Adipose tissue (tissue), 3 donors: ENCODE measurements around the gene MAGI2. TPM values are rescaled to one million over a fixed set of nuclear protein-coding genes. Genes with fewer than 3 reads are reported as not detected.
A peak's percentile ranks its signal among the peaks of the same experiment; 100 is the strongest.
"Not testable (repeated sequence)": the region's sequence is repeated elsewhere in the genome, so short reads cannot be mapped to it uniquely, and the experiment has no call there.

Experiments
- H3K27ac ChIP-seq: one replicate; pipeline ENCODE4 v1.5.1; 2013; ENCODE audit warnings: low read depth, low read length
- WGBS, 3 donors: extraction: QIAGEN DNeasy Blood & Tissue Kit; methylation state at CpG; one replicate each; pipeline ENCODE4 v1.1.7; 2013; 5-methylcytosine and 5-hydroxymethylcytosine counted together
- polyA plus RNA-seq, 3 donors: library from polyadenylated mRNA; stranded (reverse); fragments of 200-250 nt; gene quantifications; one replicate each; pipeline ENCODE4 v1.2.3, GENCODE V29; 2013
- donor health status: healthy with polysubstance abuse.
- donor health status: Bipolar disorder and iron deficiency.
- donor health status: healthy.

The MAGI2 gene
- polyA plus RNA-seq, 3 donors: 0.81 to 3.2 (median 2.2) TPM

GRCh38 chr7:79453266-79453557 is 255 bp downstream of the MAGI2 start:
- no peak overlapping the region for H3K27ac ChIP-seq
- 0 to 1% (median 0%) methylated on average over 5 to 6 of the region's 6 CpGs for WGBS, 3 donors

GRCh38 chr7:79452495-79453265 is 787 bp downstream of the MAGI2 start:
- H3K27ac ChIP-seq: peak overlapping the region; percentile 19
- 0 to 1% (median 1%) methylated on average over 36 to 37 of the region's 37 CpGs for WGBS, 3 donors

GRCh38 chr7:79452032-79452494 is 1.4 kb downstream of the MAGI2 start:
- H3K27ac ChIP-seq: no peak overlapping the region
- WGBS, 3 donors: 0 to 2% (median 1%) methylated on average over 19 to 27 of the region's 27 CpGs

- no peak overlapping the region for H3K27ac ChIP-seq
- WGBS, 3 donors: 33 to 42% (median 37%) methylated on average over 8 of the region's 8 CpGs
Observed at GRCh38 chr7:79451580-79451979, 1.9 kb downstream of the MAGI2 start.

GRCh38 chr7:79442766-79443165 is 10.7 kb downstream of the MAGI2 start:
- H3K27ac ChIP-seq: not testable (repeated sequence)
- 63 to 83% (median 80%) methylated on average over 3 of the region's 3 CpGs for WGBS, 3 donors

- no peak overlapping the region for H3K27ac ChIP-seq
Observed at GRCh38 chr7:79436378-79436777, 17.1 kb downstream of the MAGI2 start.

- 0 to 47% (median 0%) methylated on average over 1 of the region's 1 CpG for WGBS, 3 donors
Observed at GRCh38 chr7:79434867-79435266, 18.6 kb downstream of the MAGI2 start.

GRCh38 chr7:79434098-79434497 is 19.4 kb downstream of the MAGI2 start:
- H3K27ac ChIP-seq: no peak overlapping the region
- 80 to 95% (median 90%) methylated on average over 1 of the region's 1 CpG for WGBS, 3 donors

More at GRCh38 chr7:79434867-79435266, 18.6 kb downstream of the MAGI2 start:
- no peak overlapping the region for H3K27ac ChIP-seq

- no peak overlapping the region for H3K27ac ChIP-seq
- WGBS, 3 donors: 72 to 88% (median 83%) methylated on average over 2 of the region's 2 CpGs
Observed at GRCh38 chr7:79430391-79430790, 23.1 kb downstream of the MAGI2 start.

GRCh38 chr7:79425665-79426064 is 27.8 kb downstream of the MAGI2 start:
- H3K27ac ChIP-seq: no peak overlapping the region
- WGBS, 3 donors: 58 to 84% (median 75%) methylated on average over 7 of the region's 7 CpGs

GRCh38 chr7:79421751-79422150 is 31.7 kb downstream of the MAGI2 start:
- 87 to 94% (median 93%) methylated on average over 3 of the region's 3 CpGs for WGBS, 3 donors
- no peak overlapping the region for H3K27ac ChIP-seq

- H3K27ac ChIP-seq: no peak overlapping the region
- WGBS, 3 donors: 44 to 50% (median 45%) methylated on average over 2 of the region's 2 CpGs
Observed at GRCh38 chr7:79420464-79420863, 33.0 kb downstream of the MAGI2 start.

GRCh38 chr7:79414910-79415309 is 38.6 kb downstream of the MAGI2 start:
- no peak overlapping the region for H3K27ac ChIP-seq

GRCh38 chr7:79412915-79413314 is 40.6 kb downstream of the MAGI2 start:
- WGBS, 3 donors: 61 to 96% (median 70%) methylated on average over 2 of the region's 2 CpGs
- no peak overlapping the region for H3K27ac ChIP-seq

- WGBS, 3 donors: 66 to 94% (median 92%) methylated on average over 3 of the region's 3 CpGs
- H3K27ac ChIP-seq: no peak overlapping the region
Observed at GRCh38 chr7:79412438-79412837, 41.0 kb downstream of the MAGI2 start.

GRCh38 chr7:79410345-79410744 is 43.1 kb downstream of the MAGI2 start:
- H3K27ac ChIP-seq: no peak overlapping the region

- no peak overlapping the region for H3K27ac ChIP-seq
- WGBS, 3 donors: 77 to 96% (median 77%) methylated on average over 2 of the region's 2 CpGs
Observed at GRCh38 chr7:79407351-79407750, 46.1 kb downstream of the MAGI2 start.

GRCh38 chr7:79406371-79406770 is 47.1 kb downstream of the MAGI2 start:
- 54 to 88% (median 83%) methylated on average over 2 of the region's 2 CpGs for WGBS, 3 donors
- H3K27ac ChIP-seq: no peak overlapping the region

- H3K27ac ChIP-seq: no peak overlapping the region
Observed at GRCh38 chr7:79405368-79405767, 48.1 kb downstream of the MAGI2 start.

GRCh38 chr7:79403879-79404278 is 49.6 kb downstream of the MAGI2 start:
- 54 to 84% (median 72%) methylated on average over 3 of the region's 3 CpGs for WGBS, 3 donors

GRCh38 chr7:79403451-79403850 is 50.0 kb downstream of the MAGI2 start:
- WGBS, 3 donors: 50 to 68% (median 53%) methylated on average over 2 of the region's 2 CpGs
- H3K27ac ChIP-seq: no peak overlapping the region

More at GRCh38 chr7:79403879-79404278, 49.6 kb downstream of the MAGI2 start:
- no peak overlapping the region for H3K27ac ChIP-seq
